Endodermal cell (in vitro differentiated cells): ENCODE measurements around the gene TCP11L2. TPM values are rescaled to one million over a fixed set of nuclear protein-coding genes. Genes with fewer than 3 reads are reported as not detected.

Source experiments
- DNase-seq: peaks from one replicate; pipeline ENCODE4 v3.0.0-alpha.2; 2017
- H3K27ac ChIP-seq: 2 replicates; pipeline ENCODE4 v1.5.1; 2013; ENCODE audit warnings: mild to moderate bottlenecking, low read depth, low read length, moderate library complexity
- H3K27me3 ChIP-seq: 2 replicates; pipeline ENCODE4 v1.6.1; 2013; ENCODE audit warnings: mild to moderate bottlenecking, low read length, moderate library complexity; ENCODE audit not compliant: insufficient read depth, control insufficient read depth, poor library complexity, severe bottlenecking
- H3K36me3 ChIP-seq: 2 replicates; pipeline ENCODE4 v1.7.0; 2013; ENCODE audit warnings: mild to moderate bottlenecking, low read length, moderate library complexity; ENCODE audit not compliant: control insufficient read depth, insufficient read depth
- H3K4me1 ChIP-seq: one replicate; pipeline ENCODE4 v1.7.0; 2013; ENCODE audit warnings: low read length; ENCODE audit not compliant: control insufficient read depth, insufficient read depth
- H3K4me3 ChIP-seq: 2 replicates; pipeline ENCODE4 v1.5.1; 2013; ENCODE audit warnings: mild to moderate bottlenecking, low read length, moderate library complexity
- H3K9ac ChIP-seq: 2 replicates; pipeline ENCODE4 v1.6.1; 2013; ENCODE audit warnings: mild to moderate bottlenecking, low read length, moderate library complexity; ENCODE audit not compliant: poor library complexity, severe bottlenecking; ENCODE audit errors: extremely low read depth
- H3K9me3 ChIP-seq: 2 replicates; pipeline ENCODE4 v1.6.1; 2013; ENCODE audit warnings: mild to moderate bottlenecking, low read length, moderate library complexity; ENCODE audit not compliant: control insufficient read depth
- H3K27ac Mint-ChIP-seq: 2 replicates; pipeline ENCODE4 v1.8.0; 2020; ENCODE audit warnings: mixed read lengths
- H3K27me3 Mint-ChIP-seq: 2 replicates; pipeline ENCODE4 v1.8.0; 2021; ENCODE audit warnings: mild to moderate bottlenecking, mixed read lengths; ENCODE audit not compliant: insufficient read depth
- H3K36me3 Mint-ChIP-seq: 2 replicates; pipeline ENCODE4 v1.8.0; 2020; ENCODE audit warnings: low read depth, mixed read lengths
- H3K4me1 Mint-ChIP-seq: 2 replicates; pipeline ENCODE4 v1.8.0; 2020; ENCODE audit warnings: mixed read lengths
- H3K4me3 Mint-ChIP-seq: 2 replicates; pipeline ENCODE4 v1.8.0; 2020; ENCODE audit warnings: mild to moderate bottlenecking, moderate library complexity, mixed read lengths
- H3K9me3 Mint-ChIP-seq: 2 replicates; pipeline ENCODE4 v1.8.0; 2020; ENCODE audit warnings: mild to moderate bottlenecking, mixed read lengths
- CTCF ChIP-seq: fragments of 200-600 bp; sonication (generic); conservative IDR thresholded peaks from 2 replicates; pipeline ENCODE4 v1.5.0; 2021; ENCODE audit warnings: antibody characterized with exemption, mild to moderate bottlenecking
- WGBS, 2 experiments: methylation state at CpG; one replicate each; pipeline versions ENCODE4 v1.1.5 to v1.1.7; 2013; ENCODE audit warnings: missing lambda C conversion rate in 2 of 2, mixed read lengths in 1 of 2; ENCODE audit not compliant: insufficient coverage in 1 of 2, insufficient read length in 1 of 2; 5-methylcytosine and 5-hydroxymethylcytosine counted together
- total RNA-seq, 2 donors: library from RNA; stranded (reverse); fragmentation: NEBNext Ultra II Directional in 1 of 2; extraction: Animal tissue kit (Norgen Biotek cat#: 25700) in 1 of 2; gene quantifications; 2 replicates in 1 of 2; 3 replicates in 1 of 2; pipeline ENCODE4 v1.2.1, GENCODE V29; 2021

Gene TCP11L2
- total RNA-seq, 2 donors from 2014 or later: 7.8 to 15.3 TPM

- H3K4me1 Mint-ChIP-seq: peaks cover 8% of the 10 kb centered on the region
- H3K9ac ChIP-seq: no peak overlapping the region
- H3K27me3 ChIP-seq: no peaks in the 10 kb centered on the region
- TF ChIP-seq CTCF: no peak
- no peaks in the 10 kb centered on the region for H3K27me3 Mint-ChIP-seq
- H3K27ac Mint-ChIP-seq: no peak overlapping the region
- peaks cover 8% of the 10 kb centered on the region for H3K9me3 Mint-ChIP-seq
- 91 to 92% methylated on average over 1 to 2 of the region's 2 CpGs for WGBS, 2 experiments
- no peak overlapping the region for H3K27ac ChIP-seq
- no peak overlapping the region for H3K4me3 Mint-ChIP-seq
- no peaks in the 10 kb centered on the region for H3K36me3 ChIP-seq
- no peaks in the 10 kb centered on the region for H3K4me1 ChIP-seq
- no peaks in the 10 kb centered on the region for H3K9me3 ChIP-seq
- no peak for DNase-seq
- no peak overlapping the region for H3K4me3 ChIP-seq
- peaks cover 11% of the 10 kb centered on the region for H3K36me3 Mint-ChIP-seq
These were observed 31.2 kb downstream of the TCP11L2 start for GRCh38 chr12:106333756-106334155.

- H3K4me1 Mint-ChIP-seq: peaks cover 4% of the 10 kb centered on the region
- 67 to 94% methylated on average over 1 to 2 of the region's 2 CpGs for WGBS, 2 experiments
- H3K27ac ChIP-seq: no peak overlapping the region
These were observed 38.7 kb downstream of the TCP11L2 start for GRCh38 chr12:106341086-106341877.

GRCh38 chr12:106342397-106343213 lies 40.1 kb downstream of the TCP11L2 start:
- Histone ChIP-seq H3K36me3 (no peaks in the 10 kb centered on the region), H3K27me3 (no peaks in the 10 kb centered on the region), H3K4me3 (no peak overlapping the region), H3K4me1 (no peaks in the 10 kb centered on the region), H3K9ac (no peak overlapping the region), H3K27ac (no peak overlapping the region), H3K9me3 (no peaks in the 10 kb centered on the region)
- Mint-ChIP-seq H3K27me3 (no peaks in the 10 kb centered on the region), H3K4me3 (no peak overlapping the region), H3K9me3 (no peaks in the 10 kb centered on the region), H3K36me3 (peaks cover 4% of the 10 kb centered on the region), H3K27ac (no peak overlapping the region), H3K4me1 (peaks cover 4% of the 10 kb centered on the region)
- 76 to 81% methylated on average over 7 to 9 of the region's 9 CpGs for WGBS, 2 experiments
- TF ChIP-seq CTCF: no peak
- DNase-seq: no peak

More at GRCh38 chr12:106341086-106341877, 38.7 kb downstream of the TCP11L2 start:
- Mint-ChIP-seq H3K27ac (no peak overlapping the region), H3K9me3 (no peaks in the 10 kb centered on the region), H3K36me3 (peaks cover 2% of the 10 kb centered on the region), H3K4me3 (no peak overlapping the region), H3K27me3 (no peaks in the 10 kb centered on the region)
- H3K36me3 ChIP-seq: no peaks in the 10 kb centered on the region
- no peak overlapping the region for H3K9ac ChIP-seq
- DNase-seq: no peak
- no peaks in the 10 kb centered on the region for H3K9me3 ChIP-seq
- no peaks in the 10 kb centered on the region for H3K27me3 ChIP-seq
- no peaks in the 10 kb centered on the region for H3K4me1 ChIP-seq
- TF ChIP-seq CTCF: no peak
- no peak overlapping the region for H3K4me3 ChIP-seq
